Activated naive CD4-positive, alpha-beta T cell (primary cell): ENCODE data around the gene NAA60.

Experiments used
- DNase-seq, 4 experiments: peaks; one replicate each; lab custom pipeline; 2025; lab: John Stamatoyannopoulos, UW

Gene NAA60

DNA sequence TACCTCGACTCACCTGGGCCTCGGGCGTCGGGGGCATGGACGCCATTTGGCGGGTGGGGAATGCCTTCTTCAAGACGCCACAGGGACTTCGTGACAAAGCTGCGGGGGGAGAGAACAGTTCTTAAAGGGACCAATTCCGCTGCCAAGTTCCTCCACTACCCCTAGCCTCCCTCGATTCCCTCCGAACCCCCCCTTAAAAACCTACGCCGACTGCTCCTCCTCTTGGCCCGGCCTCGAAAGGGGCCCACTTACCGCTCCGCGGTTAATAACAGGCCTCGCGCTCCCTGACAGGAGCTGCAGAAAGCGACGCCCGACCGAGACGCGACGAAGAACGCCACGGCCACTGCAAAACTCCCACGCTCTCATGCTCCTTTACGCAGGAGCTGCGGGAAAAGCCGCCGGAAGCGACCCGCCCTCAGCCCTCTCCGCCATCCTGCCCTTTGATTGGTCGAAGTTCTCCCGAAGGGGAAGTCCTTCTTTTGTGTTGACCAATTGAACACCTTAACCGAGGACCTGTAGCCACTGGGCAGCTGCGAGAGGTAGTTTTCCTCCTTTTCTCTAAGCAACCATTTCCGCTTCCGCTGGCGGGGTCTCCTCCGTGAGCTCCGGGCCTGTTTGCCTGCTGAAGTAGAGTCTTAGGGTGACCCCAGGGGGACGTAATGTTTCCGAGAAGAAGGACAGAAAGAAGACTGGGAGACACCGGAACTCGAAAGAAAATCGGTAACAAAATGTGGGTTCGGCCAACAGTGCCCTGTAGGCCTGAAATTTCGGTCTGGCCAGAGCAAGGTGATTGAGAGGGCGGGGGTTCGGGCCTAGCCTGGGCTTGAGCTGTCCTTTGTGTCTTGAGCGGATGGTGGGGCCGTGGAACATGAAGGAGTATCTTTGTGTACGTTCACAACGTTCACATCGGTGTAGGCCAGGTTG is at the start of gene NAA60, which contains the start of gene ZNF597:
Gene NAA60 (plus strand): TSS at position 573 of the 924 bp plus-strand sequence. CDS start 32,548 bp downstream, outside the sequence.
Gene ZNF597 (minus strand): TSS at position 397 of the 924 bp plus-strand sequence. CDS start 351 bp downstream, at position 46.
- DNase-seq, result peak in 3 of 4 experiments; percentile 37 to 56 (median 47)

- no peak for DNase-seq
Measured at GRCh38 chr16:3400446-3400778, 43.1 kb upstream of the NAA60 start.

DNA sequence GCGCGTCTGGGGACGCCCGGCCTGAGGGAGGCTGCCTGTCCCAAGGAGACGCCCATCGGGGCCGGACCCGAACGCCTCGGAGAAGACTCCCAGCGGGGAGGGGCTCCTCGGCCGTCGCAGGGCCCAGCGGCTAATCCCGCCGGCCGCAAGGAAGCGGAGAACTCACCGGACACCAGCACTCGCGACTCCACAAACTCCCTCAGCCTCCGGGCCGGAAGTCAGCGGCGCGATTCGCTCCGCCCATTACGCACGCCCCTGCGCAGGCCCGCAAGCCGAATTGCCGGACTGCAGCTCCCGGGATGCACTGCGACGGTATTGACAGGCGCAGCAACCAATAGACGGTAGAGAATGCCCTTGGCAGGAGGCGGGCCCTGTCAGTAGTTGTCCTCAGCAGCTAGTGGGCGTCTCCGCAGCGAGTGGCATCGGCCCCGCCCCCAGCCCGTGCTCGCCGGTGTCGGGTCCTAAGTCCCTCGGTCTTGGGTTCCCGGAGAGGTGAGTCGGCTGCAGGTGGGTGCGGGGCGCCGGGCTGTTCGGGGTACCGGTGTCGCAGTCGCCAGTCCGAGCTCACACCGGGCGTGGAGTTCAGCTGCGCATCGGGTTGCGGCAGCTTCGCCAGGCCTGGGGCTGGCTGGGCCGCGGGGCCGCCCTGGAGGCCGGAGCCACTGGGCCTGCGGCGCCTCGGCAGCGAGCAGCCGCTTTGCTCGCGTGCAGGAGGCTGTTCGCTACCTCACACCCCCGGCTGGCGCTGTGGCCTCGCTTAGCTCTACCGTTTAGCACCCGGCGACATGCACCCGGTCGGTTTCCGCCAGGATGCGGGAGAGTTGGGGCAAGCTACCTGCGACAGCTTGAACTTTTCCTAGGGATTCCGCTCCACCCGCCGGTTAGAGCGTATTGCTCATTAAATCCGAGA is 42.4 kb upstream of the NAA60 start, which contains the start of the genes ZNF174 and ZSCAN32:
Gene ZNF174 (plus strand): TSS at position 437 of the 910 bp plus-strand sequence. CDS start 790 bp downstream, outside the sequence.
Gene ZSCAN32 (minus strand): TSS at position 226 of the 910 bp plus-strand sequence. CDS start 3,447 bp downstream, outside the sequence.
- peak; percentile 90 to 97 (median 94) for DNase-seq

DNA sequence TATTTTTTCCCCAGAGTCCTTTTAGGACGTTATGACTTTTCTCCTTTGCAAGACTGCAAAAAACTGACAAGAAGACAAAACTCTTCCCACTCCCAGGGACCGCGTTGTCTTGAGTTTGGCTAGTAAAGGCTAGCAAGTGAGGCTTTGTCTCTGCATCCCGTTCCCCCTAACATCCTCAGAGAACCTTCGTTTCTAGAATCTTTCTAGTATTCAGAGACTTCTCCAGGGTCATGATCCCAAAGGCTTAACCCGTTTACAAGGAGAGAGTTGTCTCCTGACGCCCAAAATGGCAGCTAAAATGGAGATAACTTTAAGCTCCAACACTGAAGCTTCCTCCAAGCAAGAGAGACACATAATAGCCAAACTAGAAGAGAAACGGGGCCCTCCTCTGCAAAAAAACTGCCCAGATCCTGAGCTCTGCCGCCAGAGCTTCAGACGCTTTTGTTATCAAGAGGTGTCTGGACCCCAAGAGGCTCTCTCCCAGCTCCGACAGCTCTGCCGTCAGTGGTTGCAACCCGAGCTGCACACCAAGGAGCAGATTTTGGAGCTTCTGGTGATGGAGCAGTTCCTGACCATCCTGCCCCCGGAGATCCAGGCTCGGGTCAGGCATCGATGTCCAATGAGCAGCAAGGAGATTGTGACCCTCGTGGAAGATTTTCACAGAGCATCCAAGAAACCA is 41.6 kb upstream of the NAA60 start:
- DNase-seq, result no peak

DNA sequence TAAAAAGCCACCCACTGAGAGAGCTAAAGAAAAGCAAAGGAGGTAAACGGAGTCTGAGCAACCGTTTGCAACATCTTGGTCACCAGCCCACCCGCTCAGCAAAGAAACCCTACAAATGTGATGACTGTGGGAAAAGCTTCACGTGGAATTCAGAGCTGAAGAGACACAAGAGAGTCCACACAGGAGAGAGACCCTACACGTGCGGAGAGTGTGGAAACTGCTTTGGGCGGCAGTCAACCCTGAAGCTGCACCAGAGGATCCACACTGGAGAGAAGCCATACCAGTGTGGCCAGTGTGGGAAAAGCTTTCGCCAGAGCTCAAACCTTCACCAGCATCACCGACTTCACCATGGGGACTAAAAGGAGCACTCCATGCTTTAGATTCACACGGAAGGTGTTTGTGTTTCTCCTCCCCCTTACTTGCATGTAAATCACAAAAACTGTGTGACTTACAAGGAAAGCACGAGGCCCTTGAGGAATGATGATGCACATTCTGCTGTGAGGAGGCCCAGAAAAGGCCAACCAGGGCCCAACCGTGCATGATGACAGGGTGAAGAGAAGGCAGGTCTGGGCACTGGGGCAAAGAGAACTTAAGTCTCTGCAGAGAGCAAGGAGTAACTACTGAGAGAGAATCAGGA is 34.8 kb upstream of the NAA60 start:
- no peak for DNase-seq

- DNase-seq, result no peak
Measured at GRCh38 chr16:3413730-3414379, 29.6 kb upstream of the NAA60 start.

GRCh38 chr16:3431779-3432219 is 11.7 kb upstream of the NAA60 start:
- peak in 2 of 4 experiments; percentile 15 to 22 for DNase-seq

GRCh38 chr16:3434373-3434772 is 9.1 kb upstream of the NAA60 start:
- DNase-seq, result no peak

DNA sequence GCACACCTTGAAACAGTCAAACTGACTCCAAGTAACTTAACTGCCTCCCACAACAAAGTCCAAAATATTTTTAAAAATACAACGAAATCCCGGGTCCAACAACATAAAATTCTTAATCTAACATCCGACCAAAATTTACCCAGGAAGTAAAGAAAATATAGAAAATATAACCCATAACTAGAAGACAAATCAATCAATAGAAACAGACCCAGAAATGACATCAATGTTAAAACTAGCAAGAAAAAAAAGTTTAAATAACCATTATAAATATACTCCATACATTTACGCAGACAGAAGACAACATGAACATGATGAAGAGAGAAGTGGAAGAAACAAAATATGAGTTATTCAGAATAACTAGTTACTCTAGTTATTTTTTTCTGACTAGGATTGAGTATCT is 3.8 kb upstream of the NAA60 start:
- DNase-seq, result no peak

DNA sequence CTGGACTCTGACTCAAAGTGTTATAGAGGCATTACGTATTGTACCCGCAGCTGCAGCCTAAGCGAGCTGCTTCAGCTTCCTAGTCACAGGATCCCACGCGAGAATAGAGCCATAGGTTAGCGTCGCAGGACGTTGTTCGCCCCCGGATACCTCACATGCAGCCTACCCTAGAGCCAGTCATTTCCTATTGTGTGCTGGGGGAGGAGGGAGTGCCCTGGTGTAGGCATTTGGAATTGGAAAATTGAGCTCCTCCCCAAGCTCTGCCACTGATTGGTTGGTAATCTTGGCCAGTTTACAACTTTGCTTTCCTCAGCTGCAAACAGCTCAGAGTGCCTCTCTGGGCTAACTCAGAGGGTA is 530 bp downstream of the NAA60 start:
- peak in 1 of 4 experiments; percentile 9 for DNase-seq

DNA sequence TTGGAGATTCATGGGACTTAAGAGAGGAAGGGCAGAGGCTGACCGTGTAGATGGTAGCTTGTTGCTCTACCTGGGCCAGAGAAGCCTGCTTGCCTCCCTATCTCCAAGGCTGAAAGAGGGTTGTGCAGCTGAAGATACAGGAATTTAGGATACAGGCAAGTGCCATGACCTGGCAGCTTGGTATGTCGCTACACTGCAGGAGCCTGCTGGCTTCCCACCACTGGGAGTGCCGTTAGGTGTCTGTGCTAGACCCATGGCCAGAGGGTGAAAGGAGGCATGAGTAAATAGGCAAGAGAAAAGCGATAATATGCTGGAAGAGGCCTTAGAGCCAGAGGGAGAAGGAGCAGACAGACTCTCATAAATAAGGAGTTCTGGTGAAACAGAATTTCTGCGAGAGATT is 10.6 kb downstream of the NAA60 start:
- no peak for DNase-seq

DNA sequence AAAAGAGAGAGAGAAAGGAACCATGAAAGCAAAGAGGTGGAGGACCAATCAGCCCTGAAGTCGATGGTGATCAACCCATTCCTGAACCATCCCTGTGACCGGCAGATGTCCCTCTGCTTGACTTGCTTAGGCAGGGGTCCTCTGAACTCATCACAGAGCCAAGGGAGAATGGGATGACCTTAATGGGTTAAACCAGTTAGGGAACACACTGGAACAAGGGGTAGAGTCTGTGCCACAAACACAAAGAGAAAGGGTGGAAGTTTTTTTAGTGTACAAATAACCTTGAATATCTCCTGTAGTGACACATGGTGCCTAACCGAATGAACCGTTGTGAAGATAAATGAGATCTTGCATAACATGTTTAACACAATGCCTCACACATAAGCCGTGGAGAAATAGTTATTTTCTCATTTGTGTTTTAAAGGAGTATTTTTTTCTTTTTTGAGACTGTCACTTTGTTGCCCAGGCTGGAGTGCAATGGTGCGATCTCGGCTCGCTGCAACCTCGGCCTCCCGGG is 11.2 kb downstream of the NAA60 start:
- DNase-seq, result no peak

GRCh38 chr16:3457434-3458252 is 14.2 kb downstream of the NAA60 start:
- peak; percentile 71 to 91 (median 78) for DNase-seq

DNA sequence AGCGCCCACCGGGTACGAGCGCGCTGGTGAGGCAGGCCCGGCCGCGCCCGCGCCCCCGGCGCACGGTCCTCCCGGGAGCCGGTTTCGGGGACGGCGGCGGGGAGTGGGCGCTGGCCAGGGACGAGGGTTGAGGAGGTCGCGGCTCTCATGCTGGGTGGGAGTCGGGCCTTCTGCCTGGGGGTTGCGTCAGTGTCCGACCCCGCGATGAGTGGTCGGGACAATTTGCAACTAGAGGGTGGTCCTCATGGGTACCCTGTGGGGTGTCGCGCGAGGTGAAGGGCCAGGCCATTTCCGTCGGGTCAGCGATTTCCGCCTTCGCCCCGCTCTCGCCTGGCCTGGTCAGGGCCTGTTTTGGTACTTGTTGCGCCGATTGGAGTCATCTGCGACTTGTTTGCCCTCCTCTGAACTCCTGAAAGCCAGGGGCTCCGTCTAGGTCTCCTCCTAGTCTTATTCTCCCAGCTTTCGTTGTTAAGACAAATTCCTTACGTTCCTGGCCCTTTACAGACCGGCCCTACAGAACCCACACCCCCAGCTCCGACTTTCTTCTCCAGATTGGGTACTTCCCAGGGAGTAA is 14.9 kb downstream of the NAA60 start:
- DNase-seq, result no peak

- DNase-seq, result no peak
Measured at GRCh38 chr16:3458852-3459361, 15.4 kb downstream of the NAA60 start.

DNA sequence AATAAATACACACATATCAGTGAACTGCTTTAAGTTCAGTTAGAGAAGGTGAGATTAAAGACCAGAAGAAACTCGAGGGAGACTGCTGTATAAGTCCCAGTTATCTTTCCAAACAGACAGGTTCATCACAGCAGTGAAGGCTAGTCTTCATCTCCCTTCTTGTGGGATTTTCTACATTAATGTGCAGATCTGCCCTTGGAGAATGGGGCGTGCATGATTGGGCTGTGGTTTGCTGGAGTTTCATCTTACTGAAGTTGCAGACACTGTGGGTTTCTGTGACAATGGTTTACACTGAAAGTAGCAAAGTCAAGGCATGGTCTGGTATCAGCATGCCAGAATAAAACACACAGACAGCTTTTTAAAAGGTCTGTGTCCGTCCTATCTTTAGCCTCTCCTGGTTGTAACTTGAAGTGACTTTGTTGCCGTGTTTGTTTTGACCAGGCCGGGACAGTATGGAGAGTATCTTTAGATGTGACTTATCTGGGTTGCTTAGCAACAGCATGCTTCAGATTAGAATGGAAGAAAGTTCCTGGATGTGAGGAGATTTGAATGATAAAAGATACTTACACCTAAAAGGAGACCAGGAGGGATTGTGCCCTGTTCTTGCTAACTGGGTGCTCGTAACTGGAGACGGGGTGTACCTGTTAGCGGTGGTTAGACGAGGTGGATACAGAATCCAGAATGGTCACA is 16.1 kb downstream of the NAA60 start:
- no peak for DNase-seq

DNA sequence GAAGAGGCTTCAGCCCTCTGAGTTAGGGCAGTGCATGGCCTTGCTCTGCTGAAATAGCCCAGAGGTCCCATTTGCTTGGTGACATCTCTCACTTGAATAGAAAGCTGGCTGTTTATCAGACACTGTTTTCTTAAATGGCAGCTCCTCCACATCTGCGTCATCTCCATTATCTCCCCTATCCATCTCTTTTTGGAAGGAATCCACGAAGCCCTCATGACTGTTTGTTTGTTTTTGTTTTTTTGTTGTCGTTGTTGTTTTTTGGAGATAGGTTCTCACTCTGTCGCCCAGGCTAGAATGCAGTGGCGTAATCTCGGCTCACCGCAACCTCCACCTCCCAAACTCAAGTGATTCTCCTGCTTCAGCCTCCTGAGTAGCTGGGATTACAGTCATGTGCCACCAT is 16.6 kb downstream of the NAA60 start:
- DNase-seq, result no peak

- DNase-seq, result no peak
Measured at GRCh38 chr16:3460585-3460984, 17.1 kb downstream of the NAA60 start.
